SK-N-SH (cell line): ENCODE measurements around the gene LHPP. TPM values are rescaled to one million over a fixed set of nuclear protein-coding genes. Genes with fewer than 3 reads are reported as not detected.

Experiments used
- CTCF ChIA-PET: fragments of 300-600, 350-600 bp; formaldehyde crosslinking; extraction: SDS; loops from one replicate; lab custom pipeline; 2021; lab: Yijun Ruan, JAX
- POLR2A ChIA-PET: fragments of 350-600 bp; sonication (Branson Sonifier 250); formaldehyde crosslinking; extraction: SDS; loops from one replicate; lab custom pipeline; 2020; ENCODE audit warnings: antibody characterized with exemption, inconsistent platforms; lab: Yijun Ruan, JAX
- DNase-seq: peaks from one replicate; pipeline ENCODE4 v3.0.0; 2012
- H2AFZ ChIP-seq: fragments of 200-600 bp; sonication (generic); 2 replicates; pipeline ENCODE4 v1.8.1; 2016; ENCODE audit warnings: antibody characterized with exemption, mild to moderate bottlenecking, low read depth
- H3F3A ChIP-seq: fragments of 200-600 bp; sonication (generic); replicated peaks from 2 replicates; pipeline ENCODE3; 2016; ENCODE audit warnings: antibody characterized with exemption, mild to moderate bottlenecking; ENCODE audit not compliant: insufficient read depth
- H3K27ac ChIP-seq, 2 experiments: fragments of 200-500 bp in 1 of 2; fragments of 200-600 bp in 1 of 2; sonication (Bioruptor generic) in 1 of 2; sonication (generic), shearing (Covaris generic) in 1 of 2; 2 replicates each; pipeline versions ENCODE4 v1.5.1 to v1.6.1; 2014 to 2016; ENCODE audit warnings: low read depth in 2 of 2, inconsistent platforms in 1 of 2, low read length in 1 of 2, mild to moderate bottlenecking in 1 of 2, mixed read lengths in 1 of 2
- H3K27me3 ChIP-seq: fragments of 200-600 bp; sonication (generic), shearing (Covaris generic); 2 replicates; pipeline ENCODE4 v1.6.1; 2016; ENCODE audit warnings: mixed run types; ENCODE audit not compliant: insufficient read depth
- H3K36me3 ChIP-seq, 2 experiments: fragments of 200-500 bp in 1 of 2; fragments of 200-600 bp in 1 of 2; sonication (Bioruptor generic) in 1 of 2; sonication (generic) in 1 of 2; replicated peaks in 1 of 2; 2 replicates each; pipeline versions ENCODE3 to v1.5.1; 2014 to 2016; ENCODE audit warnings: low read length in 1 of 2, mild to moderate bottlenecking in 1 of 2; ENCODE audit not compliant: insufficient read depth in 2 of 2, control insufficient read depth in 1 of 2
- H3K4me1 ChIP-seq, 2 experiments: fragments of 200-500 bp in 1 of 2; fragments of 200-600 bp in 1 of 2; sonication (Bioruptor generic) in 1 of 2; sonication (generic), shearing (Covaris generic) in 1 of 2; 2 replicates each; pipeline versions ENCODE4 v1.5.1 to v1.6.1; 2014 to 2016; ENCODE audit warnings: low read depth in 1 of 2, low read length in 1 of 2, mixed run types in 1 of 2; ENCODE audit not compliant: insufficient read depth in 2 of 2, control insufficient read depth in 1 of 2
- H3K4me2 ChIP-seq: fragments of 200-600 bp; sonication (generic), shearing (Covaris generic); 2 replicates; pipeline ENCODE4 v1.6.1; 2017; ENCODE audit warnings: mixed run types
- H3K4me3 ChIP-seq, 2 experiments: fragments of 200-500 bp in 1 of 2; fragments of 200-600 bp in 1 of 2; sonication (Bioruptor generic) in 1 of 2; sonication (generic), shearing (Covaris generic) in 1 of 2; 2 replicates each; pipeline versions ENCODE4 v1.5.1 to v1.8.1; 2014 to 2016; ENCODE audit warnings: low read depth in 2 of 2, inconsistent platforms in 1 of 2, low read length in 1 of 2, mild to moderate bottlenecking in 1 of 2, mixed read lengths in 1 of 2, moderate library complexity in 1 of 2
- H3K79me2 ChIP-seq: fragments of 200-600 bp; sonication (generic); 2 replicates; pipeline ENCODE4 v1.8.1; 2017; ENCODE audit warnings: mild to moderate bottlenecking; ENCODE audit not compliant: insufficient read depth
- H3K9ac ChIP-seq: fragments of 200-600 bp; sonication (generic); 2 replicates; pipeline ENCODE4 v1.6.1; 2017; ENCODE audit warnings: mixed run types
- H3K9me2 ChIP-seq: fragments of 200-600 bp; sonication (generic); 2 replicates; pipeline ENCODE4 v1.6.1; 2017; ENCODE audit warnings: mixed run types
- H3K9me3 ChIP-seq: fragments of 200-600 bp; sonication (generic); 2 replicates; pipeline ENCODE4 v1.6.1; 2017; ENCODE audit warnings: mixed run types, mild to moderate bottlenecking, moderate library complexity
- H4K20me1 ChIP-seq: fragments of 200-600 bp; sonication (generic); 2 replicates; pipeline ENCODE4 v1.6.1; 2017; ENCODE audit warnings: mild to moderate bottlenecking, mixed run types; ENCODE audit not compliant: insufficient read depth
- FOXJ3 ChIP-seq: sonication (generic); formaldehyde crosslinking; IDR thresholded peaks from 2 replicates; pipeline ENCODE4 v1.5.1; 2020; ENCODE audit warnings: mild to moderate bottlenecking, missing genetic modification reagents
- FOXM1 ChIP-seq: IDR thresholded peaks from 2 replicates; pipeline ENCODE4 v1.4.0; 2012; ENCODE audit warnings: low read depth, mild to moderate bottlenecking
- GABPA ChIP-seq: IDR thresholded peaks from 2 replicates; pipeline ENCODE4 v1.4.0; 2012; ENCODE audit warnings: low read depth, mild to moderate bottlenecking
- GATA2 ChIP-seq: sonication (generic); formaldehyde crosslinking; IDR thresholded peaks from 2 replicates; pipeline ENCODE4 v1.5.0; 2020; ENCODE audit warnings: mild to moderate bottlenecking, missing genetic modification reagents
- MXI1 ChIP-seq: IDR thresholded peaks from 2 replicates; pipeline ENCODE4 v1.6.1; 2012; ENCODE audit warnings: mild to moderate bottlenecking, low read depth, low read length, improper control_type of control experiment
- NFIC ChIP-seq: IDR thresholded peaks from 2 replicates; pipeline ENCODE4 v1.4.0; 2012; ENCODE audit warnings: borderline replicate concordance
- WGBS: methylation state at CpG from one replicate; pipeline ENCODE4 v1.1.6; 2017; ENCODE audit warnings: low lambda C conversion rate; 5-methylcytosine and 5-hydroxymethylcytosine counted together
- polyA plus RNA-seq, 3 experiments: library from polyadenylated mRNA; depleted of rRNA; stranded (reverse); fragments of >200 nt; gene quantifications; 2 replicates each; pipeline ENCODE4 v1.2.3, GENCODE V29; 2012
- TF ChIP-seq, protein P1 (sequence below): fragments of 150-350 bp; IDR thresholded peaks from 2 replicates; pipeline ENCODE4 v1.6.1; 2016; ENCODE audit warnings: mild to moderate bottlenecking, low read depth, low read length
- TF ChIP-seq, protein P2 (sequence below): IDR thresholded peaks from 2 replicates; pipeline ENCODE4 v1.6.1; 2012; ENCODE audit warnings: mild to moderate bottlenecking, low read depth, low read length, moderate library complexity
- TF ChIP-seq, protein P3 (sequence below): IDR thresholded peaks from 2 replicates; pipeline ENCODE4; 2012
- TF ChIP-seq, protein P4 (sequence below): fragments of 200-600 bp; sonication (generic); IDR thresholded peaks from 2 replicates; pipeline ENCODE4 v1.6.1; 2017; ENCODE audit warnings: antibody characterized with exemption, mild to moderate bottlenecking, moderate library complexity
- TF ChIP-seq, protein P5 (sequence below): IDR thresholded peaks from 2 replicates; pipeline ENCODE4 v1.4.0; 2012; ENCODE audit warnings: low read depth, borderline replicate concordance
- TF ChIP-seq, protein P6 (sequence below): fragments of 150-350 bp; IDR thresholded peaks from 2 replicates; pipeline ENCODE4 v1.6.1; 2017; ENCODE audit warnings: antibody characterized with exemption, low read length, low read depth, borderline replicate concordance

Gene LHPP
- polyA plus RNA-seq, 1 of the 3 experiments (the other 2 are of a cell fraction), result 29.8 TPM

DNA sequence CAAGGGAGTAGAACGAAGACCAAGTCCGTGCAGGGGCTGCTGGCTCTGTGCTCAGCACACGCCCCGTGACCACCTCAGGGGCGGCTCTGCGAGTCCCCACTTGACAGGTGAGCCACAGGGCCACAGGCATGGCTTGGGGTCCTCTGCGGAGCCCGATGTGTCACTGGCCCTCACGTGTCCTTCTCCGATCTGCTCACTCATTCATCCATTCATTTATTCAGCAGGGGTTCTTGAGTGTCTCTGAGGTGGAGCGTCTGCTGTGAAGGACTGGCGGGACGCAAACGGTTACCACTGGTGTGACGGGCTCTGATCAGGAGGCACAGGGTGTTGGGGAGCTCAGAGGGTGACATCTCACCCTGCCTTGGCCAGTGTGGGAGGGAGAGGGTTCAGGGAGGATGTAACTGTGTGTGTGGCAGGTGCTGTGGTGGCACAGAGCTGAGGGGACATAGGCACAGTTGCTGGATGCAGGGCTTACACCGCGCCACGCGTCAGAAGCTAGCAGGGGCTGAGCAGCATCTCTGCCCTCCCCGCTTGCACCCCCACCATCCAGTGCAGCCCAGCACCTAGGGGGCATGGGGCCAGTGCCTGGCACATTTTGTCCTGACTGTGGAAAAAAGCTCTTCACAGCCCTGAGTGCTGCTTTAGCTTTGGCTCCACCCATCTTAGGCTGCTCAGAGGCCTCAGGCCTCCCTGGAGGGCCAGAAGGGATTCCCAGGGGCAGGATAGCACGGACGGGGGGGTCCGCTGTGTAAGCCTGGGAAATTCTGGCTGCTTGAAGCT is 116.8 kb downstream of the LHPP start (continued):
- TF ChIP-seq, protein P1, sequence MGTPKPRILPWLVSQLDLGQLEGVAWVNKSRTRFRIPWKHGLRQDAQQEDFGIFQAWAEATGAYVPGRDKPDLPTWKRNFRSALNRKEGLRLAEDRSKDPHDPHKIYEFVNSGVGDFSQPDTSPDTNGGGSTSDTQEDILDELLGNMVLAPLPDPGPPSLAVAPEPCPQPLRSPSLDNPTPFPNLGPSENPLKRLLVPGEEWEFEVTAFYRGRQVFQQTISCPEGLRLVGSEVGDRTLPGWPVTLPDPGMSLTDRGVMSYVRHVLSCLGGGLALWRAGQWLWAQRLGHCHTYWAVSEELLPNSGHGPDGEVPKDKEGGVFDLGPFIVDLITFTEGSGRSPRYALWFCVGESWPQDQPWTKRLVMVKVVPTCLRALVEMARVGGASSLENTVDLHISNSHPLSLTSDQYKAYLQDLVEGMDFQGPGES, result no peak
- TF ChIP-seq FOXM1, result no peak

DNA sequence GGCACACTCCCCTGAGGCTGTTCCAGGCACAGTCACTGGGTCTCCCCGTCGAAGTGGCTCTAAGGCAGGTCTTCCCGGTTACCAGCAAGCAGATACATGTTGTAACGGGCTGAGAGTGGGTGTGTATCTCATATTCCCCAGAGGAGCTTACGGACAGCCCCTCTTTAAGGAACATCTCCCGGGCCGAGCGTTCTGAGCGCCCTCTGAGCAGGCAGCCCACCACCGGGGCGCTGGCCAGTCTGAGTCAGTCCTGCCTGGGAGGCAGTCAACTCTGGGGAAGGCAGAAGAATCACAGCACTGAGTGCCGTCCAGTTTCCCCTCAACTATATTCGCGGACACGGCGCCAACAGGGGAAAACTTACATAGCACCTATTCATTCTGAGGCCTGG is 117.4 kb downstream of the LHPP start:
- Histone ChIP-seq H3K9ac (no peak overlapping the region), H3K27me3 (no peaks in the 10 kb centered on the region)
- TF ChIP-seq GABPA, result no peak
- TF ChIP-seq, protein P2, sequence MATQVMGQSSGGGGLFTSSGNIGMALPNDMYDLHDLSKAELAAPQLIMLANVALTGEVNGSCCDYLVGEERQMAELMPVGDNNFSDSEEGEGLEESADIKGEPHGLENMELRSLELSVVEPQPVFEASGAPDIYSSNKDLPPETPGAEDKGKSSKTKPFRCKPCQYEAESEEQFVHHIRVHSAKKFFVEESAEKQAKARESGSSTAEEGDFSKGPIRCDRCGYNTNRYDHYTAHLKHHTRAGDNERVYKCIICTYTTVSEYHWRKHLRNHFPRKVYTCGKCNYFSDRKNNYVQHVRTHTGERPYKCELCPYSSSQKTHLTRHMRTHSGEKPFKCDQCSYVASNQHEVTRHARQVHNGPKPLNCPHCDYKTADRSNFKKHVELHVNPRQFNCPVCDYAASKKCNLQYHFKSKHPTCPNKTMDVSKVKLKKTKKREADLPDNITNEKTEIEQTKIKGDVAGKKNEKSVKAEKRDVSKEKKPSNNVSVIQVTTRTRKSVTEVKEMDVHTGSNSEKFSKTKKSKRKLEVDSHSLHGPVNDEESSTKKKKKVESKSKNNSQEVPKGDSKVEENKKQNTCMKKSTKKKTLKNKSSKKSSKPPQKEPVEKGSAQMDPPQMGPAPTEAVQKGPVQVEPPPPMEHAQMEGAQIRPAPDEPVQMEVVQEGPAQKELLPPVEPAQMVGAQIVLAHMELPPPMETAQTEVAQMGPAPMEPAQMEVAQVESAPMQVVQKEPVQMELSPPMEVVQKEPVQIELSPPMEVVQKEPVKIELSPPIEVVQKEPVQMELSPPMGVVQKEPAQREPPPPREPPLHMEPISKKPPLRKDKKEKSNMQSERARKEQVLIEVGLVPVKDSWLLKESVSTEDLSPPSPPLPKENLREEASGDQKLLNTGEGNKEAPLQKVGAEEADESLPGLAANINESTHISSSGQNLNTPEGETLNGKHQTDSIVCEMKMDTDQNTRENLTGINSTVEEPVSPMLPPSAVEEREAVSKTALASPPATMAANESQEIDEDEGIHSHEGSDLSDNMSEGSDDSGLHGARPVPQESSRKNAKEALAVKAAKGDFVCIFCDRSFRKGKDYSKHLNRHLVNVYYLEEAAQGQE, result no peak
- TF ChIP-seq MXI1, result no peak
- TF ChIP-seq, protein P3, sequence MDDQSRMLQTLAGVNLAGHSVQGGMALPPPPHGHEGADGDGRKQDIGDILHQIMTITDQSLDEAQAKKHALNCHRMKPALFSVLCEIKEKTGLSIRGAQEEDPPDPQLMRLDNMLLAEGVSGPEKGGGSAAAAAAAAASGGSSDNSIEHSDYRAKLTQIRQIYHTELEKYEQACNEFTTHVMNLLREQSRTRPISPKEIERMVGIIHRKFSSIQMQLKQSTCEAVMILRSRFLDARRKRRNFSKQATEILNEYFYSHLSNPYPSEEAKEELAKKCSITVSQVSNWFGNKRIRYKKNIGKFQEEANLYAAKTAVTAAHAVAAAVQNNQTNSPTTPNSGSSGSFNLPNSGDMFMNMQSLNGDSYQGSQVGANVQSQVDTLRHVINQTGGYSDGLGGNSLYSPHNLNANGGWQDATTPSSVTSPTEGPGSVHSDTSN, result no peak
- TF ChIP-seq FOXJ3 (CRISPR knock-in tag), result no peak
- no peak for TF ChIP-seq GATA2 (CRISPR knock-in tag)
- TF ChIP-seq, protein P4, sequence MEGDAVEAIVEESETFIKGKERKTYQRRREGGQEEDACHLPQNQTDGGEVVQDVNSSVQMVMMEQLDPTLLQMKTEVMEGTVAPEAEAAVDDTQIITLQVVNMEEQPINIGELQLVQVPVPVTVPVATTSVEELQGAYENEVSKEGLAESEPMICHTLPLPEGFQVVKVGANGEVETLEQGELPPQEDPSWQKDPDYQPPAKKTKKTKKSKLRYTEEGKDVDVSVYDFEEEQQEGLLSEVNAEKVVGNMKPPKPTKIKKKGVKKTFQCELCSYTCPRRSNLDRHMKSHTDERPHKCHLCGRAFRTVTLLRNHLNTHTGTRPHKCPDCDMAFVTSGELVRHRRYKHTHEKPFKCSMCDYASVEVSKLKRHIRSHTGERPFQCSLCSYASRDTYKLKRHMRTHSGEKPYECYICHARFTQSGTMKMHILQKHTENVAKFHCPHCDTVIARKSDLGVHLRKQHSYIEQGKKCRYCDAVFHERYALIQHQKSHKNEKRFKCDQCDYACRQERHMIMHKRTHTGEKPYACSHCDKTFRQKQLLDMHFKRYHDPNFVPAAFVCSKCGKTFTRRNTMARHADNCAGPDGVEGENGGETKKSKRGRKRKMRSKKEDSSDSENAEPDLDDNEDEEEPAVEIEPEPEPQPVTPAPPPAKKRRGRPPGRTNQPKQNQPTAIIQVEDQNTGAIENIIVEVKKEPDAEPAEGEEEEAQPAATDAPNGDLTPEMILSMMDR, result no peak
- TF ChIP-seq NFIC, result no peak
- TF ChIP-seq, protein P5, sequence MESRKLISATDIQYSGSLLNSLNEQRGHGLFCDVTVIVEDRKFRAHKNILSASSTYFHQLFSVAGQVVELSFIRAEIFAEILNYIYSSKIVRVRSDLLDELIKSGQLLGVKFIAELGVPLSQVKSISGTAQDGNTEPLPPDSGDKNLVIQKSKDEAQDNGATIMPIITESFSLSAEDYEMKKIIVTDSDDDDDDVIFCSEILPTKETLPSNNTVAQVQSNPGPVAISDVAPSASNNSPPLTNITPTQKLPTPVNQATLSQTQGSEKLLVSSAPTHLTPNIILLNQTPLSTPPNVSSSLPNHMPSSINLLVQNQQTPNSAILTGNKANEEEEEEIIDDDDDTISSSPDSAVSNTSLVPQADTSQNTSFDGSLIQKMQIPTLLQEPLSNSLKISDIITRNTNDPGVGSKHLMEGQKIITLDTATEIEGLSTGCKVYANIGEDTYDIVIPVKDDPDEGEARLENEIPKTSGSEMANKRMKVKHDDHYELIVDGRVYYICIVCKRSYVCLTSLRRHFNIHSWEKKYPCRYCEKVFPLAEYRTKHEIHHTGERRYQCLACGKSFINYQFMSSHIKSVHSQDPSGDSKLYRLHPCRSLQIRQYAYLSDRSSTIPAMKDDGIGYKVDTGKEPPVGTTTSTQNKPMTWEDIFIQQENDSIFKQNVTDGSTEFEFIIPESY, result no peak
- TF ChIP-seq, protein P6, sequence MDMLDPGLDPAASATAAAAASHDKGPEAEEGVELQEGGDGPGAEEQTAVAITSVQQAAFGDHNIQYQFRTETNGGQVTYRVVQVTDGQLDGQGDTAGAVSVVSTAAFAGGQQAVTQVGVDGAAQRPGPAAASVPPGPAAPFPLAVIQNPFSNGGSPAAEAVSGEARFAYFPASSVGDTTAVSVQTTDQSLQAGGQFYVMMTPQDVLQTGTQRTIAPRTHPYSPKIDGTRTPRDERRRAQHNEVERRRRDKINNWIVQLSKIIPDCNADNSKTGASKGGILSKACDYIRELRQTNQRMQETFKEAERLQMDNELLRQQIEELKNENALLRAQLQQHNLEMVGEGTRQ, result no peak
- TF ChIP-seq, all 33 proteins: peak for 0
- Histone ChIP-seq H3K9me3 (0 out of 2 replicates have a peak, but pooled peaks cover 6% of the 10 kb centered on the region), H4K20me1 (no peaks in the 10 kb centered on the region), H3K9me2 (no peaks in the 10 kb centered on the region), H3K79me2 (no peaks in the 10 kb centered on the region), H3K4me3 (no peak overlapping the region), H2AFZ (no peak overlapping the region), H3F3A (no peaks in the 10 kb centered on the region), H3K27ac (no peak overlapping the region), H3K36me3 (no peaks in the 10 kb centered on the region), H3K4me2 (no peak overlapping the region), H3K4me1 (no peaks in the 10 kb centered on the region)
- DNase-seq, result no peak
- ChIA-PET POLR2A (no interaction called here), CTCF (interaction anchor here (1.8 kb wide), 1 partner anchor 162 kb away, joined by 5 read pairs; no protein-coding TSS in a partner anchor)
- WGBS, result 67% methylated on average over 3 of the region's 16 CpGs
